AG09309 (cell line): ENCODE measurements around the gene FGF12.

Experiments used
- DNase-seq: peaks from one replicate; pipeline ENCODE4 v3.0.0-alpha.2; 2010; ENCODE audit warnings: low read depth
- H3K4me3 ChIP-seq: 2 replicates; pipeline ENCODE4 v1.5.1; 2011; ENCODE audit warnings: mild to moderate bottlenecking, low read depth, low read length, moderate library complexity; ENCODE audit not compliant: control insufficient read depth
- CTCF ChIP-seq: IDR thresholded peaks from 2 replicates; pipeline ENCODE4 v1.5.1; 2011; ENCODE audit warnings: mild to moderate bottlenecking, low read depth, low read length, inconsistent platforms; ENCODE audit not compliant: insufficient read depth, control insufficient read depth; ENCODE audit errors: missing control alignments

The FGF12 gene

GRCh38 chr3:192177383-192177782 is 550.0 kb downstream of the FGF12 start:
- TF ChIP-seq CTCF: no peak
- no peak overlapping the region for H3K4me3 ChIP-seq
- DNase-seq: no peak

- DNase-seq: no peak
- no peak overlapping the region for H3K4me3 ChIP-seq
- no peak for TF ChIP-seq CTCF
Observed at GRCh38 chr3:192174283-192174682, 553.1 kb downstream of the FGF12 start.

- DNase-seq: no peak
- no peak for TF ChIP-seq CTCF
- H3K4me3 ChIP-seq: no peak overlapping the region
Observed at GRCh38 chr3:192171213-192171612, 556.1 kb downstream of the FGF12 start.

GRCh38 chr3:192170659-192171058 is 556.7 kb downstream of the FGF12 start:
- no peak overlapping the region for H3K4me3 ChIP-seq
- no peak for TF ChIP-seq CTCF
- no peak for DNase-seq

GRCh38 chr3:192170031-192170430 is 557.3 kb downstream of the FGF12 start:
- no peak for TF ChIP-seq CTCF
- DNase-seq: no peak
- H3K4me3 ChIP-seq: no peak overlapping the region

- TF ChIP-seq CTCF: no peak
- no peak overlapping the region for H3K4me3 ChIP-seq
- DNase-seq: no peak
Observed at GRCh38 chr3:192169332-192169915, 557.9 kb downstream of the FGF12 start.

- H3K4me3 ChIP-seq: no peak overlapping the region
- no peak for TF ChIP-seq CTCF
- no peak for DNase-seq
Observed at GRCh38 chr3:192168202-192168601, 559.1 kb downstream of the FGF12 start.
